Hematopoietic multipotent progenitor cell (in vitro differentiated cells): ENCODE results near the gene HJURP. TPM values are rescaled to one million over a fixed set of nuclear protein-coding genes. Genes with fewer than 3 reads are reported as not detected.

Experiments used
- DNase-seq, 3 donors: peaks; one replicate each; pipeline ENCODE4 v3.0.0-alpha.2; 2011 to 2015; ENCODE audit warnings: low read depth in 2 of 3, low spot score in 2 of 3
- total RNA-seq: library from RNA; depleted of rRNA; stranded (reverse); fragments of >200 nt; gene quantifications from one replicate; pipeline ENCODE4 v1.2.3, GENCODE V29; 2012

HJURP gene
- total RNA-seq, 1 donor, result 1.9 TPM

DNA sequence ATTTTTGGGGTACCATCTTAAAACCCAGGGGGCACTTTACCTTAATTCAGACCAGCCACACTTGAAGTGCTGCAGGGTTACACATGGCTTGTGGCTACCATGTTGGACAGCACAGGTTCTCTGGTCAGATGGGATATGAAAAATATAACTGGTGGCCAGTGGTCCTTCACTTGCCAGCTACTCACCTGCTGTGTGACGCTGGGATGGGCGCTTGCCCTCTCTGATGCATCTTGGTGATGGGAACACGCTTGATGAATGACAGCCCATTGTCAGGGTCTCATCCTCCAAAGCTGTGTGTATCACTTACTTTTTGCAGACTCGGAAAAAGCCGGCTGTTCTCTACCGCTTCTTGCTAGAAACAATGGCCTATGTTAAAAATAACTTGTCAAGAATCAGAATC is 22.5 kb downstream of the HJURP start:
- no peak for DNase-seq

DNA sequence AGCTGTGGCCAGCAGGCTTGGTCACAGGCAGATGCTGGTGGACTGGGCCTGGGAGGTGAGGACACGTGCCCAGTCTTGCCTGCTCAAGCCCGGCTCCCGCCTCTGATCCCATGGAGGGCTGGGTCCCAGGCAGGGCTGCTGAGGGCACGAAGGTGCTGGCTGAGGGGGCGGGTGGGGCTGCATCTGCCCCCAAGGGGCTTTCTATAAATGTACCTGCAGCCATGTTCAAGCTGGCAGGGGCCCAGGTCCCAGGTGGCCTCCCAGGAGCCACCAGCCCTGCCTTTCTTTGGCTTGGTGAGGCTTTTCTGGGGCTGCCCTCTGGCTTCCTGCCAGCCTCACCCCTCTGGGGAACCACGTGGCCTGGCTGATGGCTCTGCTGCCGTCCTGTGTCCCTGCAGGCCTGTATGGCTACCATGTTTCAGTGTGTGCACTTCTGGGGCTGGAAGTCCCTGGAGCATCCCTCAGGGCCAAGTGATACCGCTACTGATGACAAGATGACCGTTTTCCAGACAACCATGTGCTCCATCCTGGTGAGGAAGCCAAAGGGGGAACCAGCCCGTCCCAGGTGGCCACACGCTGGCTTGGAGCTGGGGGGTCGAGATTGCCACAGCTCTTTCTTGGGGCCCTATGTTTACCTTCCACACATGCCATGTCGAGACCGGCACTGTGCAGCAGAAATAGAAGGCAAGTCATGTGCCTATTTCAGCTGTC is 23.2 kb downstream of the HJURP start:
- DNase-seq, result no peak

DNA sequence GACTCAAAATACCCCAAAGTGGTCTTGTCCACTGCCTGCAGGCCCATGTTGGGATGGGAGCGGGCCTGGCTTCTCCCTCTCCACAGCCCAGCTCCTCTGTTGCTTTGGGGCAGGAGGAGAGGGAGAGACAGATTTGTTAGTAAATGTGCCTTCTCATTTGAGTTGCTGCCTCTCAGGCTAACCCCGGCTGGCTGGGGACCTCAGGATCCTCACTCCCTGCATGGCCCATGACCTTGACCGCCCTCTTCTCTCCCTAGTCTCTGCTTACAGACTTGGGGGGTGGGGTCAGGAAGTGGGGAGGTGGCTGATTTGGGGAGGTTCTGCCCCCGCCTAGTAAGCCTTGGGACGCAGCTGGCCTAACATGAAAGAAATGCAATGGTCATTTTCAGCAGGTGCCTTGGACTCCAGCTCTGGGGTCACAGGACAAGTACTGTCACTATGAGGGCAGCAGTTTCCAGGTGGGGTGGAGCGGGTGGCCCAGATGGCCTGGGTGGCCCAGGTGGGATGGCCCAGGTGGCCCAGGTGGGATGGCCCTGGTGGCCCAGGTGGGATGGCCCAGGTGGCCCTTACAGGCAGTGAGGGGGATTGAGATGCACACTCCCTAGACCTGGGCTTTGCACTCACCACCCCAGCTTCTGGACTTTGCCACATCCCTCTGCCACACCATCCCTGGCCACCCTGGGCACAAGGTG is 24.1 kb downstream of the HJURP start:
- DNase-seq, result no peak

DNA sequence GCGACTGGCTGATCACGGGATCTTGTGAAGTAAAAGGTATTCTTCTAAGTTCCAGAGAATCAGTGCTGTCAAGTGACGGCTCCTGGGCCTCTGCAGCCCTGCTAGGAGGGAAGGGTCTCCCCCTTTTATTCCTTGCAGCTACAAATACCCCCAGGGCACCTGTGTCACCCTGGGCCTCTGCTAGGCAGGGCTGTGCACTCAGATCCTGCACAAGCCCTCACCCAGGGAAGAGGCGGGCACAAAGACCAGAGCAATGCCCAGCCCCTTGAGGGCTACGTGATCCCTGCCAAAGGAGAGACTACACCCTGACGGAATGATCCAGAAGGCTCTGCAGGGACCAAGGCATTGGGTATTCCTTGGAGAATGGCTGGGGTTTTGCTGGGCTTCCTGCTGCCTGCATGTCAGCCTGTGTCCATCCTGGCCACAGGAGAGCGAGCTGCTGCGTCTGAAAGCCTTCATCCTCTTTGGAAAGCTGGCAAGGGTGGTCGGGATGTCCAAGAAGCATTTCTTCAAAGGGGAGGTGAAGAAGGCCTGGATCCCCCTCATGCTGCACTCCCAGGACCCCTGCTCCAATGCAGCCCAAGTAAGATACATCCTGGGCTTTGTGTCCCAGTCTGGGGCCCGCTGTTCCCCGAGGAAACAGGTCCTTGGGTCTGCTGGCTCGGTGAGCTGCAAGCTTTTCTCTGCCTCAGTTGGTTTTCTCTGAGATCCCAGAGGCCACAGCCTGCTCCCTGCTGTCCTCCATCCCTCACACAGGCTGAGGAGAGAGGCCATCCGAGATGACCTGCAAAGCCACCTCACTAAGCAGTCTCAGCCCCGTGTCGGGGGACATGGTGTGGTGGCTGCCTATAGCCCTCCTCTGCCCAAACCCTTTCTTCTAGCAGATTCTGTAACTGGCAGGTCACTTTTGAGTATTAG is 24.9 kb downstream of the HJURP start:
- no peak for DNase-seq

DNA sequence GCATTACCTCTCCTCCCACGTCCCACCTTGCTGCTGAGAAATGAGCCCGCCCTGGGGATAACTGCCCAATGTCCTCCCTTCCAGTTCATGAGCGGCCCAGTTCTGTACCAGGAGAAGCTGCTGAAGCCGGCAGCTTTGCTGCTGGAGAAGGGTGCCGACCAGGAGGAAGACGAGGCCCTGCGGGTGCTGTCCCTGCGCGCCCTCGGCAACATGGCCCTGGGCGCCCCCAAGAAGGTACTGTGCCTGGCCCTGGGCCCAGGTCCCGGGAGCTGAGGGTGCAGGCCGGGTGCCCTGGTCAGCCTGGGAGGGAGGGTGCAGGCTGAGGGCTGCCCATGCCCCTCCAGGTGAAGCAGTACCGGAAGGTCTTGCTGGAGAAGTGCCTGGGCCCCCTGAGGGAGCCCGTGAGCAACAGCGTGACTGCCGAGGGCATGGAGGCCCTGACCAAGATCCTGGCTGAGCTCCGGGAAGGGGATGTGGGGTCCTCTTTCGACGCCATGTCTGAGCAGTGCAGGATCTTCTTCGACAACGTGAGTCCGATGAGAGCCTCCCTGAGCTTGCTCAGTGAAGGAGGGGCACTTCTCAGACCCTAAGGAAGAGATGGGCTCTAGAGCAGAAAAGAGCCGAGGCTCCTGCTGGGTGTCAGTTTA is 25.7 kb downstream of the HJURP start:
- no peak for DNase-seq

DNA sequence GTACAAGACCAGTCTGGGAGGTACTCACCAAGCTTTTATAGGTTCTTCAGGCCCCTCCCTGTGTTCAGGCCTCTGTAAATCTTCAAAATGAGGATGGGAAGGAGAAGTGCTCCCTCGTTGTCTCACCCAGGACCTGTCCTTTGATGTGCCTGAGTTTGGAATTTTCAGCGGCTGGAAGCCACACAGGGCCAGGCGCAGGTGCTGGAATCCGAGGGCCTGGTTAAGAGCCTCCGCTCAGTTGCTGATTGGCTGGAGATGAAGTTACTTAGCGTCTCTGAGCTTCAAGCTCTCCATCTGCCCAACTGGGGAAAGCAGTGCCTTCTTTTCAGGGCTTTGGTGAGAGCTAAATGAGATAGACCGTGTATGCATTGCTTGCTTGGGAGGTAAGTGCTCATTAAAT is 30.0 kb downstream of the HJURP start:
- no peak for DNase-seq

DNA sequence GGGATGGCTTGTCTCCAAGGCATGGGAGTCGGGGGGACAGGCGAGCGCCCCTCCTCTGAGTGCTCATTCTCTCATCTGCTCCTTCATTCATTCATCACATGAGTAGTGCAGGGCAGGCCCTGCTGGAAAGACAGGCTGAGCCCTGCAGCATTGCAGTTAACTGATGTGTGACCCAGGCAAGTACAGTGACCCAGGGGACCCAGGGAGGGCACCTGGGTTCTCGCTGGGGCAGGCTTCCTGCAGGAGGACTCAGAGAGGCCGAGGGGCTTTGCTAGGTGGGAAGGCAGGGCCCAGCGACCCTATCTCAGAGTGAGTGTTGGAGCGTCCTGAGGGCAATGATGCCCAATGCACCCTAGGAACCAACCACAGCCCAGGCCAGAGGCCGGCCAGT is 30.6 kb downstream of the HJURP start:
- no peak for DNase-seq

DNA sequence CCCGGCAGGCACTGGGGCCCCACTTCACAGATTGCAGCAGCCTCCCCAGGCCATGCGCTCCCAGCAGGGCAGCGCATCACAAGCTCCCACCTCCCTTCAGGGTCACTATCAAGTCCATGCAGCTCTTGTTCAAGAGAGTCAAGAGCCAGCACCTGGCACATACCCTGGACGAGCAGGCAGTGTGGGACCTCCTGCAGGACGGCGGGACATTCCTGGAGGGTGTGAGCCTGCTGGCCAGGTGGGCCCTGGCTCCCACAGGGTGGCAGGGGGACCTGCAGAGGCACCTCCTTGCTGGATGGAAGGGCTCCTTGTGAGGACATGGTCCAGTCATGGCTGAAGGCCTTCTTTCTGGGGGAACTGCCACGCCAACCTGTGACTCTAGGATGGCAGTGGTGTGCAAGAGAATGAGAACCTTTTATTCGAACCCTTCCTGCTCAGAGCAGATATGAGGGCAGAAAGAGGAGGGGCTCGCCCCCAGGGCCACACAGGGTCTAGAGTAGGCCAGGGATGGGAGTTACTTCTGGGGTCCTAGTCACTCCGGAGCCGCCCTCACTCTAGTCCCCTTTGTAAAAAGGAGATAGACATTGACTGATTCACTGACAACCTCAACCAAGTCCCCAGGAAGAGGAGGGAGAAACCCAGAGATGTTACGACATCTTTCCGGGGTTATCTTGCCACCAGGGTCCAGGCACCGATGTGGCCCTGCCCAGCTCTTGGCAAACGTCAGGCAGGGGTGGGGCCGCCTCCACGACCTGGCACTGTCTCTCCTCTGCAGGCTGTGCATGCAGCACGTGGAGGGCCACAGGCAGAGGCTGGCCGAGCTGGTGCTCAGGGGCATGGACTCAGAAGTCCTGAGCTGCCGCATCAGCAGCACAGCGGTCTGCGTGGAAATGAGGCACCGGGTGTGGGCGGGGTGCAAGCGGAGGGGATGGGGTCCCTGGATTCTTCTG is 31.3 kb downstream of the HJURP start:
- no peak for DNase-seq

DNA sequence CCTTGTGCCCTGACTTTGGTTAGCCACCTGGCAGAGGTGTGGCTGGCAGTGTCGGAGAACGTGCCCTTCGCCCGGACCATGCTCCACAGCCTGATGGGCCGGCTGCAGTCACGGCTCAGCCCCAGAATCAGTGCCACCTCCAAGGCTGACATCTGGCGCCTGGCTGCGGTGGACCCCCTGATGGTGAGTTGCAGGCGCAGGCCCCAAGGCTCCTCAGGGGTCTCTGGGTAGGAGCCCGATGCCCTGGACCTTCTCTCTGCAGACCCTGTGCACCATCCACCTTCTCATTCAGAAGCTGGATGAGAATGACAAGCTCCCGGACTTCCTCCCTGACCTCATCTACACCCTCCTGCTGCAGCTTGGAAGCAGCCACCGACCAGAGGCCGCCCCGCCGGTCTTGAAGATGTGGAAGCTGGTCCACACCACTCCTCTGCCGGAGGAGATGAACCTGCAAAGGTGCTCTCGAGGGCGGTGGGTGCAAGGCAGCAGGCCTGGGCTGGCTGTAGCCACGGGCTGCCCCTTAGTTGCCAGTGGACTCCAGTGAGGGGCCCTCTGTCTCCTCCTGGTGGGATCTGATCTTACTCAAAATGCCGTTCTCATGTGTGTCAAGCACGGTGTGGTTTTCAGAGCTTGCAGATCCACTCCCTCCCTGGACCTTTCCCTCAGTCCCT is 32.1 kb downstream of the HJURP start:
- DNase-seq, result no peak

DNA sequence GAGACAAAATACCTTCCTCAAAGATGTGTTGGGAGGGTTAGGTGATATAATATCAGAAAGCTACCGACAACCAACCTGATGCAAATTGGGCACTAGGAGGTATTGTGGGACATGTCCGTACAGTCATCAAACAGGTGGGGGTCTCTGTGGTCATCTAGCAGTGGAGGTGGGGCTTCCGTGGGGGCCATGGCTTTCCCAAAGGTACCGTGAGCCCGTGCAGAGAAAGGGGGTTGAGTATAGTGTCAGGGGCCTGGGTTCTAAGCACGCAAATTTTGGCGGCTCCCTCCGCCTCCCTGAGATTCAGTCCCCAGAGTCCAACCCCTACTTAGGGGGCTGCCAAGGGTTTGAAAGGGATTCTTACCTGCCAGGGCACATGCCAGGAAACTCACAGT is 32.6 kb downstream of the HJURP start:
- no peak for DNase-seq

DNA sequence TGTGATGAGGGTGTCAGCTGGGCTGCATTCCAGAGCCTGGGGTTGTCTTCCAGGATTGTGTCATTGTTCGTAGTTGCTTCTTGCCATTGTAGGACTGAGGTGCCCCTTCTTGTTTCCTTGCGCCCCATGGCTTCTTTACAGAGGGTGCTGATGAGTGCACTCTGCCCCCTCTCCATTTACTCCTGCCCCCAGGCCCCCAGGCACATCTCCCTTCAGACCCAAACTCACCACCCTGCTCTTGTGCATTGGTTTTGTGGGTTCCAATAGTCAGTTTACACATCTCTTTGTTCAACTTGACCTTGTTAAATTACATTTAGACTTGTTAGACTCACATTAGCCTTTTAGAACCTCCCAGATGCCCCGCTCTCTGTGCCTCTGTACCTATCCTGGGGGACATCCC is 33.1 kb downstream of the HJURP start:
- DNase-seq, result no peak

DNA sequence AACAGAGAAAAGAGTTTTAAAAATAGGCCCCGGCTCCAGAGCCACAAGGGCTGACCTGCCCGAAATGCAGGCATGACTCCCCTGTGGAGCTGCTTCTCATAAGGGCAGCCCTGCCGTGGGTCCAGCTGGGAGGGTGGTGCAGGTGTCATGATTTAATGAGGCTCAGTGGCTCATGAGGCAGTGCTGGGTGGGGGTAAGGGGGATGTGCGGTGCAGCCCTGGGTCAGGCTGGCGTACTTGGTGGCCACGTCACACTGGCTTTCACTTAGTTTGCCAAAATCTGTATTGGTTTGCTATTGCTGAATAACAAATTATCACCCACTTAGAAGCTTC is 33.6 kb downstream of the HJURP start:
- no peak for DNase-seq

DNA sequence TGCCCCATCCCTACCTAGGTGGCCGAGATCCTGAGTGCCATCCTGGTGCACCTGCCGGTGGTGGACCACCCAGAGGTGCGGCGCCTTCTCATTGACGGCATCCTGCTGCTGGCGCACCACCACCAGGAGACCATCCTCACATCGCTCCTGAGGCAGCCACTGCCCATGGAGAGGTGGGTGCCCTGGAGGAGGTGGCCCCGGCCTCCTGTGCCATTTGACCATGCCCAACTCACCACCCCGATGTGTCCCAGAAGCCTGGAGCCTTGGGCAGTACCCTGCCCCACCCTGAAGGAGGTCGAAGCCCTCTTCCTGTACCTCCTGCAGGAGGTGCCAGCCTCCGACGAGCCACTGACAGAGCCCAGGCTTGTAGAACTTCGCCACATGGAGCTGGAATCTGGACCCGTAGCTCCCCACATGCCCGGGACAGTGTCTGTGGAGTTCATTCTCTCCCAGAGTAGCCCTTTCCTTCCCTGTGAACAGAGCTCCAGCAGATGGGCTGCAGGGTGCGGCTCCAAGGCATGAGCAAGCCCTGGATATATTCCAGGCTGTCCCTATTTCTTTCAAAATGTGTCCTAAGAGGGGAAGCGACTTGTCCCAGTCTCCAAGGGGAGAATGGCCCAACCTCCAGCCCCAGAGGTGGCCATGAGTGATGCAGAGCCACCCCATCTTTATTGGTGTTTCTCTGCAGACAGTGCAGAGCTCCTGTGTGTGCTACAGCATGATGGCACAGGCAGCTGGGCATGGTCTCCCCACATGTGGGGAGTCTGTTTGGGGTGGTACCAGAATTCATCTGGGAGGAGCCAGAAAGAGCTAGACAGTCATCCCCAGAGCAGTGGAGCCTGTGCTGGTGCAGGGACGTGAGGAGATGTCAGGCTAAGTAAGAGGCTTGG is 34.2 kb downstream of the HJURP start:
- DNase-seq, result no peak

DNA sequence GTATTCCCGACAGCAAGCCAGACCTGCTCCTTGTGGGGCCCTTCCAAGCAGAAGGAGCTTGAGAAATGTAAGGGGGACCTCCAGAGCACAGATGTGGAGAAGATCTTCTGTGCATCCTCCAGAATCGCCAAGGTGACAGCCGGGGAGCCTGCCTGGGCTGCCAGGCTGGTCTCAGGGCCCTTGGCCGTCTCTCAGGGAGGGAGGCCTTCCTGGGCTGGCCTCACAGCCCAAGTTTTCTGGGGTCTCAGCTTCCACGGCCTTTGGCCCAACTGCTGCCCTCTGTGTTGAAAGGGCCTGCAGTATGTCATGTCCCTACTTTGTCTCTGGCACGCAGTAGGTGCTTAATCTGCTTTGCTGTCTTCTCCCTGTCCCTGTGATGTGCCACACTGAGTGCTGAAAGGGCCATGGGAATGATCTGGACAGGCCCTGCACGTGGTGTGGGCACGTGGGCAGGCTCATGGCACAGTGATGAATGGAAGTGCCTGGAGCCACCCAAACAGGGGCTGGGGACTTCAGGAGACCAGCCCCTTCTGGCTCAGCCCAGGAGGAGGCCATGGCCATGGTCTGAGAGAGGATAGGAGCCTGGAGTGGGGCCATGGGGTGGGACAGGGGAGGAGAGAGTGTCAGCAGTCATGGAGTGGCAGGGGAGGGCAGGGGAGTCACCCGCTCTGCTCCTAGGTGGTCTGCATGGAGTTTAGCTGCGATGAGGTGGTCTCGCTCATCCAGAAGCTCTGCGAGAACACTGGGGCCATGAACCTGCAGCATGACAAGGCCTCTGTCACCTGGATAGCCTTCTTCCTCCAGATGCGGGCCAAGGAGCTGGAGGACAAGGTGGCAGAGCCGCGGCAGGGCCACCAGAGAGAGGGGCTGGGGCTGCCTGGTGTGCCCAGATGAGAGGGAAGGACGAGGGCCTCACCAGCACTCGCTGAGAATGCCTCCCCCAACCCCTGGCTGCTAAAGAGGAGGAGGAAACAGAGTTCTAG is 35.4 kb downstream of the HJURP start:
- DNase-seq, result no peak

DNA sequence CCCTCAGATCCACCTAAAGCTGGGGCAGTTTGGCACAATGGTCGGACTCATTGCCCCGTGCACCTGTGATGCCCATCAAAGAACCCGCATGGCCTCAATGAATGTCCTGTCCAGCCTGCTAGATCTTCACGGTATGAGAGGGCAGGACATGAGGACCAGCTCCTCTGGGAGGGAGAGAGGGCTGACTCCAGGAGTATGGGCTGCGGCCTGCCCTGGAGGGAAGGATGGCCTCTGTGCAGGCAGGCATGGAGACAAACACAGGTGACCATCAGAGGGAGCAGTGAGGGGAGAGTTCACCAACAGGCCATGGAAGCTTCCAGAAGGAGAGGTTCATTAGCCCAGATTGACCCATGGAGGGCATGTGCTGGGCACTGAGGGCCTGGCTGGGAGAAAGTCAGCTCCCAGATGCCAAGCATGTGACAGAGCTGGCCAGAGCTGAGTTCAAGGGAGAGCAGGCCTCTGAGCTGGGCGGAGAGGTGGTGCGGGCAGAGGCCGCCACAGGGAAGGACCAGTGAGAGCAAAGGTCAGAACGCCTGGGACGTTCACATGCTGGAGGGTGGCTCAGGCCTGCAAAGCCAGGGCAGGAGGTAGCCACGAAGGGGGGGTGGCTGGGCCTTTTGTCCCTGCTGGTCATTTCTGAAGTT is 36.2 kb downstream of the HJURP start:
- DNase-seq, result no peak

DNA sequence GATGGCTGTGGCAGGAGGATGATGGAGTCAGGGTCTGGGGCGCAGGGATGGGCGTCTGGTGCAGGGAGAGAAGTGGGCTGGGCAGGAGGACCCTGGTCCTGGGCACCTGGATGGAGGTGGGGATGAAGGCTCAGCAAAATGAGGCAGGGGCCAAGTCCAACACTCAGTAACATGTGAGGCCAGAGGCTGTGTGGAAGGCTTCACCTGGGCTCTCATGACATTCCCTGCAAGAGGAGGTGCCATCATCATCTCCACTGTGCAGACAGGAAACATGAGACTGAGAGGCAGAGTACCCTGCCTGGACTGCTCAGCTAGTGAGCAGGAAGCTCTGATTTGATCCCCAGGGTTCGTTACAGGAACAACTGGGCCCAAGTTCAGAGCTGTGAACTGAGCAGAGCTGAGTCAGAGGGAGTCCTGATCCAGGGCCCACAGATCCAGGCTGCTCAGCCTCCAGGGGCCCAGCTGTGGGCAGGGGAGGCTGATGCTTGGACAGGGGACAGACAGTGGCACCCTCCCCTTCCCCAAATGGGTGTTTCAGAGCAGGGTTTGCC is 36.9 kb downstream of the HJURP start:
- DNase-seq, result no peak

DNA sequence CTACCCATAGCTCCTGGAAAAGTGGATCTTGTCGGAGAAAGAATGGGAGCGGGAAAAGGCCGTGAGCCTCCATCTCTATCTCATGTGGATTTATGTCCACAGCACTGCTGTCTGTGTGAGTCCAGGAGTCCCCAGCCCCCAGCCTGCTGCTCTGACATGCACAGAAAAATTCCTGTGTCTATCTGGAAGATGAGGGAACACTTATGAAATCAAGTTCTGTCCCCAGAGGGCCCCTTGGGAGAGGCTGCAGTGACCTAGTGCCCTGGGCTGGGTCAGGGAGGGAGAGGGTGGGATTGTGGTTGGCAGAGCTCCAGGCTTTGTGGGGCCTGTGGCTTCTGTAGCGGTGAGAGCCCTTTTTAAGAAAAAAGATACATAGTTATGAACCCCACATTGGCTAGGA is 37.6 kb downstream of the HJURP start:
- DNase-seq, result no peak
